ENCODE measurements around the gene GALNT18.

The GALNT18 gene

DNA sequence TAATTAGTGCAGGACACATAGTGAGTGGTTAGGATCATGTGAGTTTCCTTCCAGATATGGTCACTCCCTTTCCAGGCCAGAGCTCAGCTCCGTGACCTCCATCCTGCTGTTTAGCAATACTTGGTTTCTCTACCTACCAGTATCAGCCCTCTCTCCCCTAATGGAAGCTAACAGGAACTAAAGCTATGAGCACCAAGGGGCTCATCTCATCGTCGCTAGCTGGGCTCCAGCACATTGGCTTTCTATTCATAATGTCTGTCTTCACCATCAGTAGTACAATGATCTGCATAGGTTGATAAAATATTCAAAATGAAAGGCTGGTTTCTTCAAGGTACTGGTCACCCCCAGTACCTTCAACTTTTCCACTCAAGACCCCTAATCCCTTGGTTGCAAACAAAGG is 2.4 kb upstream of the GALNT18 start:
- no peak for DNase-seq (ENCODE audit: low spot score)

DNA sequence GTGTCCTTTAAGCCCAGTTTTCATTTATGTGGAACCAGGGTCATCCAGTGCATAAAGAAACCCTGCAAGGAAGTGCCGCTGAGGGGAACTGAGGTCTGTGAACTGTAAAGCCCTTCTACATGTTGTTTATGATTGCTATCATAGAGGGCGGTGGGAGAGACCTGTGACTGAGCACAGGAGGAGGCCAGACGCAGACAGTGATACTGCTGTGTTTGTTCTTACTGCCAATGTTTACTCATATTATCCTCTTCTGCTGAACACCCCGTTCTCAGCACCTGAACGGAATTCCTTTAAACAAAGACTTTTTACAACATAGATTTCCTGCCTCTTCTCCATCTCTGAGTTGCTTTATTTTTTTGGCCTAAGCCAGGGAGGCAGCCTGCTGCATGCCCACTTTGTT is 967 bp upstream of the GALNT18 start:
- DNase-seq (ENCODE audit: low spot score): no peak

DNA sequence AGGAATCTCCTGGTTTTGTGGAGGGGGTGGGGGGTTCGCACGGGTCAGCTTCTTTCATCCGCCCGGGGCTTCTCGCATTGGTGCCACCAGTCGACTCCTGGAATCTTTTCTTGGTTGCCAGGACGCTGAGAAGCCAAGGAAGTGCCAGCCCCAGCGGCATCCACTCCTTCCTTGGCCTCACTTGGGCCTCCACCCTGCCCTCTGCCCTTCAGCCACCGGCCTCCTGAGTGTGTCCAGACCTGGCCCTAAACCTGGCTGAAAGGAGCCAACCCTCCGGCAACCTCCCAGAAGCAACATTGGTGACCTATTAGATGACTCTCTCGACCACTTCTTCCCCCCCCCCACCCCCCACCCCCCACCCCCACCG is 518 bp upstream of the GALNT18 start:
- no peak for DNase-seq (ENCODE audit: low spot score)

- DNase-seq (ENCODE audit: low spot score): peak; percentile 2
These were observed 758 bp downstream of the GALNT18 start for GRCh38 chr11:11620921-11621572.

GRCh38 chr11:11620173-11620920 is 1.5 kb downstream of the GALNT18 start:
- DNase-seq (ENCODE audit: low spot score): peak; percentile 61

DNA sequence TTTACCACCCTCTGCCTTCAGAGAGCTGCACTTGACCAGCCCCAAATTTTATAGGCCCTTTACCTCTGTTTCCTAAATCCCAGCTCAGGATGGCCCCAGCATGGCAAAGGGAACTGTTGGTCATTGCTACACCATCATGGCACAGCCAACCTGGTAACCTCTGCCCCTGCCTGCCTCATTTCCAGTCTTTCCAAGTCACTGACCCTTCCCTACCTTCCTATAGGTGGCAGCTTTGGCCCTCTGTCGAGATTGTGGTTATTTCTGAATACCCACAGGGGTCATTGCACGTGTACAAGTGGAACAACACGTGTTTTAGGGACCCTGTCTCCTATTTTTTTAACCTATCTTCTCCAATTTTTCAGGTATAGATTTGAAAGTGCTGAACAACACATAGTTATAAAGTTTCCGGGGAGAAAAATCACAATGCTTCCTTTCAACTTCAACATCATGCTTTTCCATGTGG is 2.8 kb downstream of the GALNT18 start:
- DNase-seq (ENCODE audit: low spot score): no peak

- no peak for DNase-seq (ENCODE audit: low spot score)
These were observed 6.7 kb downstream of the GALNT18 start for GRCh38 chr11:11615086-11615485.

DNA sequence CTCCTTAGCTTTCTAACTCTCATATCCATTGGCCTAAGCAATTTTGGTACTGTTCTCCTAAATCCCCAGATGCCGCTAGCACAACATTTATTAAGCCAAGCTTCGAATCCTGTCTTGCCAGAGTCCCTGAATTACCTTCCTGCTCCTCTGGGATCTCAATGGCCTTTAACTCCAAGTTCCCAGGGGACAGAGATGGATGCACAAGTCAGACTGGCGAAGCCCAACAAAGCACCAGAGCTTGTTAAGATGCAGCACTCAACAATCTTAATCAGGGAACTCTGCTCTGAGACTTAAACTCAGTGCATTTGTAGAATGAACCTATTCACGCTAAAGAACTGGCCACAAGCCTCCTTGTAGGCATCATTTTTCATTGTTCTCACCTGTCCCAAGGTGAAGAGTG is 9.4 kb downstream of the GALNT18 start:
- no peak for DNase-seq (ENCODE audit: low spot score)

- DNase-seq (ENCODE audit: low spot score): no peak
These were observed 10.4 kb downstream of the GALNT18 start for GRCh38 chr11:11611381-11611780.

DNA sequence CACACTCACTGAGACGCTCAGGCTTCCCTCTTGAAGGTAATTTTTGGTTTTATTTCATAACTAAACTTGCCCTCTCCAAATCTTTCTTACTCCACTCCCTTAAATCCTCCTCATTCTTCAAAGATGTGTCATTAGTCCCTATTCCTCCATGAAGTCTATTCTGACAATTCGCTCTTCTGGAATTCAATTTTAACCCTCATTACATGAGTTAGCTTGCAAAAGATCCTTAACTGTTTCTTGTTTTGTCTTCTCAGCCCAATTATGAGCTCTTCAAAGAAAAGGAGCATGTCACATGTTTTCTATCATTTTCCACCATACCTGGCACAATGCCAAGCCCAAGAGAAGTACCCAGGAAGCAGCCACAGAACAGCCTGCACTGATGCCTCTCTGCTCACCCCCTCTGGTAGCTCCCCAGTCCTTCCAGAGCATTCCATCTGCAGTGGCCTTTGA is 13.0 kb downstream of the GALNT18 start:
- peak; percentile 2 for DNase-seq (ENCODE audit: low spot score)

- no peak for DNase-seq (ENCODE audit: low spot score)
These were observed 14.0 kb downstream of the GALNT18 start for GRCh38 chr11:11607772-11608171.

DNA sequence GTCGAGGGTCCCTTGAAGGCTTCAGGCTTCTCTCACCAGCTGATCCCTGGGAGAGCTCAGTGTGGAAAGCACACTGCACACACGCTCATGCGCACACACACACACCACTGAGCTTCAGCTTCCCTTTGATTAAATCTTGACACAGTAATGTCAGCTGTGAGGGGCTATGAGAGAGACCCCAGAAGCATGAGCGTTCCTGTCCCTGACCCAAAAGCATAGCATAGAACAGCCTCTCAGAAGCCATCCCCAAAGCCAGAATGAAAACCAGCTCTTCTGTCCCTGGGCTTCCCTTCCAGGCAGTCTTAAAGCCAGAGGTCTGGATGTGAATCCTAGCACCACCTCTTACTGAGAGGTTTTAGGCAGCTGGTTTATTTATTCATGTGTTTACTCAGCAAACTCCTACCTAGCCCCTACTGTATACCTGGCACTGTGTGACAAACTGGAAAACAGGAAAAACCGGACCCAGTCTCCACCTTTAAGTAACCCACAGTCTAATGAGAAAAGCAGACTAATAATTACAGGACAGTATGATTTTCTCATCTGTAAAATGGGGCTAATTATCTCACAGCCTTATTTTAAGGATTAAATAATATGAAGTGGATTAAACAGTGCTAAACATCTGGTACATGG is 15.9 kb downstream of the GALNT18 start:
- no peak for DNase-seq (ENCODE audit: low spot score)

DNA sequence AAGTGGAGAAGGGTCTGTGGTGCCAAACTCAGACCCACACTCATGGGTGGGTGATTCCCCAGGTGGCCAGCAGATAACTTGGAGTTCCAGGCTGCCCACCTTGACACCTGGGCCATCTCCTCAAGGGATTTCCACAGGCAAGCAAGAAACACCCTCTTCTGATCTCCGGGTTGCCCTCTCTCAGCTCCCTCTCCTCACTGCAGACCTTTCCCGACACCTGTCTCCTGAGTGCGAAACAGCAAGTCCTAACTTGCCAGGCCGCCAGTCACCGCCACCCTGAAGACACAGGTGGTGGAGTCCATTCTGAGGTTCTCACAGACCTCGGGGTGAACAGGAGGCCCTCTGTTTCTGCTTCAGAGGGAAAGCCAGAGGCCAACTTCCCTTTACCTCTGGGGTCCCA is 16.6 kb downstream of the GALNT18 start:
- DNase-seq (ENCODE audit: low spot score): no peak

DNA sequence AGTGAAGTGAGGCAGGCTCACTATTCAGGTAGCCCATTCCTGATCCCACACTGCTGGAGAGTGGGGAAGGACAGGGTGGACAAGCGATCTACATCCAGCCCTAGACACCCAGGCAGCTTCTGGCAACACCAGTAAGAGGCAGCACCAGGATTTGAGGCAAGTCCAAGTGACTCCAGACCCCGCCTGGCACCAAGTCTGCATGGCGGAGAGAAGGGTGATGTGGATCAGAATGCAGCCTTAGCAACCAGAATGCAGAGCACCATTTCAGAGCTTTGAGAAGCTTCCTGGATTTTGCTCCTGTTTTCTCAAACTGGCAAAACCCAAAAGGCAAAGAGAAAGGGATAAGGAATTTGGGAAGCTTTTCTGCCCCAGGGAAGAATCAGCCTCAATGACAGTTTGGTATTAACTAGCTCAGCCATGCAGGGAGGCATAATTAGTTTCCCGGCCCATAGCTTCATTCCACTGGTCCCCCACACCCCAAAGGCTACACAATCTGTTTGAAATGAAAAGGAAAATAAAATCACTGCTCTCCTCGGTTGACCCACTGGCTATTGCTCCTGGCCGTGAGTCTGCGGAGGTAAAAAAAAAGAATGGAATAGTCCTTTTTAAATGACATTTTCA is 17.3 kb downstream of the GALNT18 start:
- no peak for DNase-seq (ENCODE audit: low spot score)

- no peak for DNase-seq (ENCODE audit: low spot score)
These were observed 19.8 kb downstream of the GALNT18 start for GRCh38 chr11:11602011-11602410.

DNA sequence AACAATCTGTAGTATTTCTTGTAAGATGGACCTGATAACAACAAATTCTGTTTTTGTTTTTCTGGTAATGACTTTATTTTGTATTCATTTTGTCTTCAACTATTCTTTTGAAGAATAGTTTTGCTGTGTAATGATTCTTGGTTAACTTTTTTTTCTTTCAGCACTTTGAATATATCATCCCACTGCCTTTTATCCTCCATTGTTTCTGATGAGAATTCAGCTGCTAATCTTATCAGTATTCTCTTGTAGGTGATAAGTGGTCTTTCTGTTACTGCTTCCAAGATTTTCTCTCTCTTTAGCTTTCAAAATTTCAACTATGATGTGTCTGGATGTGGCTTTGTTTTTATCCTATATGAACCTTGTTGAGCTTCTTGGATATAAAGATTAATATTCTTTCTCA is 21.5 kb downstream of the GALNT18 start:
- DNase-seq (ENCODE audit: low spot score): no peak

- DNase-seq (ENCODE audit: low spot score): no peak
These were observed 23.6 kb downstream of the GALNT18 start for GRCh38 chr11:11598243-11598642.

DNA sequence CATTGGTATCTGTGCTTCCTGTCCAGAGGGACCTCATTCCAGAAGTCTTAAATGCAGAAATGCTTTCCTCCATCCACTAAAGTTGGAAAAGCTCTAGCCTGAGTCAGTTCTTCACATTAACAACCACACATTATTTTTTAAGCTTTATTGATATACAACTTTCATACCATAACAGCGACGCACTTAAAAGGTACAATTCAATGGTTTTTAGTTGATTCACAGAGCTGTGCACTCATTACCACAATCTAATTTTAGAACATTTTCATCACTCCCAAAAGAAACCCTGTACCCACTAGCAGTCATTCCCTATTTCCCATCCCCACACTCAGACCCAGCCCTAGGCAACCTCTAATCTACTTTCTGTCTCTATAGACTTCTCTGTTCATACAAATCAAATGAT is 27.6 kb downstream of the GALNT18 start:
- DNase-seq (ENCODE audit: low spot score): no peak

DNA sequence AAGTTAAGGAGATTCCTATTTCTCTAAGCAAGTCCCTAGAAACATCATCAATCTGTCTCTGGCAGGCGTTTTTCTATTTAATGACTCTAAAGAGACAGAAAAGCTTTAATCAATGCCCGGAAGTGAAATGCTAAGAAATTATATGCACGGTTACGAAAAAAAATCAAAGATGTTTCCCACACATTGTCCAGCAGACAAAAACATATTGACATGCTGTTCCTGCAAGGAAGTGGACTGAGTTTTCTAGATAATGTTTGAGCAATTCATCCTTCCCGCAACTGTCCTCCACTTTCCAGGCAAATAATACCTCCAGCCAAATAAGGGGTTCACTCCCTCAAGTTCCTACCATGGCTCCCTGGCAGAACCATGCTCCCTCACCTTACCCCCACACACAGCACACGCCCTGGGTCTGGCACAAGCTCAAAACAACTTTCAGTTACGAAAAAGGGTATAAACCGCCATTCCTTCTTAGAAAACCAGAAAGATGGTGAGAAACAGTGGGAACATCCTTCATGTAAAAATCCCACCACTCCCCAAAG is 29.6 kb downstream of the GALNT18 start:
- DNase-seq (ENCODE audit: low spot score): no peak

DNA sequence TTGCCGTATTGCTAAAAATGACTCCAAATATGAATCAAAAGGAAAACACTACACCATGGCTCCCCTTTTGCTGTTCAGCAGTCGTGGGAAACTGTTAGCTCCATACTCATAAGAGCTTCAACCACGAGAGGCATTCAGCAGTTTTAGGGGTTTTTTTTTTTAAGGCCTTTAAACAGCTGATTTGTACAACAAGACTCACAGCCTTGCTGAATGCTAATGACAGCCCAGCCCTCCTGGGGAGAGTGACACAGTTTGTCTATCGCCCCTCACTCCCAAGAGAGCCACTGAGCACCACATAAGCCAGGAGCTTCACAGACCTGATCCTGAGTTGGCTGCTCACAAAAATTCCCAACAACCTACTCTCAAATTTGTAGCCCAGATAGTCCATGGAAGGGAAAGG is 32.4 kb downstream of the GALNT18 start:
- DNase-seq (ENCODE audit: low spot score): no peak

DNA sequence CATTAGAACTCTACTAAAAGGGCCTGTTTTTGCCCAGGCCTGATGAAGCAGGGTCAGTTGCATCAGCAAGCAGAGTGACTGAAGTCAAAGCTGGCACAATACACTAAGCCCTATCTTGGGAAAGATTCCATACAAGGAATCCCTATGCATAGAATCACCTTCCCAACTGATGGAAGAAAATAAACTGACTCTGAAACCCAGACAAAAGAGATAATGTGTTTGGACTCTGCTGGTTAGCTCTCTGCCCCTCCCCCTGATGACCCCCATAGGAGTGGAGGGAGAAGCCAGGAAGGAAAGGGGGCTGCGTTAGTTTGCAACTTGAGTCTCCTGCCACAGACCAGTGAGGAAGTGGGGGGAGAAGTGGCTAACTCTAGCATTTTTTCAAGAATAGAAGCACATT is 32.9 kb downstream of the GALNT18 start:
- no peak for DNase-seq (ENCODE audit: low spot score)

DNA sequence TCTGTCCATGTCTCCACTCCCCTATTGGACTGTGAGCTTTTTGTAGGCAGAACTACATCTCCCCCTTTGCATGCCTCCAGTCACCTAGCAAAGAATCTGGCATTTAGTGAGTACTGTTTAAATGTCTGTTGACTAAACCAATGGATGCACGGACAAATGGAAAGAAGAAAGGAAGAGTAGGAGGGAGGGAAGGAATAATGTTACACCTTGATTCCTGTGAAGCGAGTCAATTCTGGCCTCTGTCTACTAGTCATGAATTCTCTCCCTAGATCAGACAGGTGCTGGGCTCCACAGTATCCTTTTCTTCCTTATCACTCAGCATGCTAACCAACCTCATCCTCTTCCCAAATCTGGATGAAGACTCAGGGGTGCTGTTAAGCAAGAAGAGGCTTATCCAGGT is 33.6 kb downstream of the GALNT18 start:
- DNase-seq (ENCODE audit: low spot score): no peak

GRCh38 chr11:11587122-11587521 is 34.7 kb downstream of the GALNT18 start:
- DNase-seq (ENCODE audit: low spot score): no peak
